IMR-90 (cell line): ENCODE results near the gene ZNF26. TPM values are rescaled to one million over a fixed set of nuclear protein-coding genes. Genes with fewer than 3 reads are reported as not detected.

ENCODE experiments used
- ATAC-seq: fragments of 200-7000 bp; cut with Tn5 transposase; 2 replicates; pipeline ENCODE4 v1.9.1; 2020; ENCODE audit warnings: low read depth, mild to moderate bottlenecking, moderate library complexity
- BruUV-seq: library from RNA; stranded (reverse); fragments of 400-500 nt; replicated peaks from 2 replicates; lab custom pipeline; 2021; lab: Mats Ljungman, UMichigan
- CTCF ChIA-PET: fragments of 300-600 bp; formaldehyde crosslinking; extraction: SDS; loops from one replicate; lab custom pipeline; 2021; ENCODE audit warnings: antibody characterized with exemption; lab: Yijun Ruan, JAX
- POLR2A ChIA-PET: fragments of 300-600 bp; sonication (Branson Sonifier 250); formaldehyde crosslinking; loops from one replicate; lab custom pipeline; 2022; ENCODE audit warnings: antibody characterized with exemption; ENCODE audit not compliant: unreplicated experiment; lab: Charles Lee
- DNase-seq: peaks from one replicate; pipeline ENCODE4 v3.0.0; 2013
- H2AFZ ChIP-seq: replicated peaks from 2 replicates; pipeline ENCODE3; 2013; ENCODE audit warnings: low read length, mild to moderate bottlenecking; ENCODE audit not compliant: poor library complexity
- H2AK5ac ChIP-seq: 2 replicates; pipeline ENCODE4 v1.6.1; 2013; ENCODE audit warnings: low read depth, low read length, inconsistent platforms
- H2AK9ac ChIP-seq: replicated peaks from 2 replicates; pipeline ENCODE3; 2013; ENCODE audit warnings: mild to moderate bottlenecking, low read depth, low read length, moderate library complexity; ENCODE audit not compliant: poor library complexity
- H2BK120ac ChIP-seq: 2 replicates; pipeline ENCODE4 v1.6.1; 2013; ENCODE audit warnings: low read depth, low read length, inconsistent platforms
- H2BK15ac ChIP-seq: 3 replicates; pipeline ENCODE4 v1.6.1; 2013; ENCODE audit warnings: low read depth, low read length, inconsistent platforms
- H2BK20ac ChIP-seq: 2 replicates; pipeline ENCODE4 v1.6.1; 2013; ENCODE audit warnings: low read depth, mild to moderate bottlenecking, inconsistent platforms, low read length, moderate library complexity
- H2BK5ac ChIP-seq: 2 replicates; pipeline ENCODE4 v1.6.1; 2013; ENCODE audit warnings: mild to moderate bottlenecking, low read depth, low read length, inconsistent platforms; ENCODE audit not compliant: poor library complexity, severe bottlenecking
- H3K14ac ChIP-seq: replicated peaks from 2 replicates; pipeline ENCODE4 v1.6.1; 2013; ENCODE audit warnings: low read depth, low read length, inconsistent platforms
- H3K18ac ChIP-seq: 2 replicates; pipeline ENCODE4 v1.6.1; 2013; ENCODE audit warnings: low read depth, low read length, control low read depth
- H3K23ac ChIP-seq: 2 replicates; pipeline ENCODE4 v1.6.1; 2013; ENCODE audit warnings: low read depth, low read length, inconsistent platforms
- H3K27ac ChIP-seq: 2 replicates; pipeline ENCODE4 v1.5.1; 2013; ENCODE audit warnings: mild to moderate bottlenecking, control low read depth, low read length; ENCODE audit not compliant: insufficient read depth
- H3K27me3 ChIP-seq: 2 replicates; pipeline ENCODE4 v1.6.1; 2013; ENCODE audit warnings: low read length; ENCODE audit not compliant: control insufficient read depth, insufficient read depth
- H3K36me3 ChIP-seq: 2 replicates; pipeline ENCODE4 v1.6.1; 2013; ENCODE audit warnings: low read length, mixed read lengths; ENCODE audit not compliant: control insufficient read depth, insufficient read depth
- H3K4ac ChIP-seq: 2 replicates; pipeline ENCODE4 v1.6.1; 2013; ENCODE audit warnings: low read depth, low read length, inconsistent platforms
- H3K4me1 ChIP-seq: 2 replicates; pipeline ENCODE4 v1.6.1; 2013; ENCODE audit warnings: low read length, mixed read lengths; ENCODE audit not compliant: control insufficient read depth, insufficient read depth
- H3K4me2 ChIP-seq: 2 replicates; pipeline ENCODE4 v1.6.1; 2013; ENCODE audit warnings: low read depth, mild to moderate bottlenecking, control low read depth, low read length, moderate library complexity
- H3K4me3 ChIP-seq: 2 replicates; pipeline ENCODE4 v1.5.1; 2013; ENCODE audit warnings: low read depth, mild to moderate bottlenecking, control low read depth, low read length, moderate library complexity; ENCODE audit not compliant: insufficient read depth
- H3K56ac ChIP-seq: 2 replicates; pipeline ENCODE4 v1.6.1; 2013; ENCODE audit warnings: low read length, inconsistent platforms; ENCODE audit not compliant: insufficient read depth; ENCODE audit errors: extremely low read depth
- H3K79me1 ChIP-seq, 2 experiments: 2 replicates each; pipeline ENCODE4 v1.6.1; 2013; ENCODE audit warnings: low read length in 2 of 2, inconsistent platforms in 1 of 2, low read depth in 1 of 2
- H3K9ac ChIP-seq: 2 replicates; pipeline ENCODE4 v1.6.1; 2013; ENCODE audit warnings: low read depth, low read length, control low read depth
- H3K9me1 ChIP-seq: 2 replicates; pipeline ENCODE4 v1.6.1; 2013; ENCODE audit warnings: low read length, inconsistent platforms; ENCODE audit not compliant: insufficient read depth
- H3K9me3 ChIP-seq: 2 replicates; pipeline ENCODE4 v1.6.1; 2013; ENCODE audit warnings: low read length; ENCODE audit not compliant: control insufficient read depth, insufficient read depth
- H4K20me1 ChIP-seq: 2 replicates; pipeline ENCODE4 v1.6.1; 2013; ENCODE audit warnings: low read length, inconsistent platforms; ENCODE audit not compliant: insufficient read depth
- H4K5ac ChIP-seq: 2 replicates; pipeline ENCODE4 v1.6.1; 2013; ENCODE audit warnings: mild to moderate bottlenecking, low read depth, low read length, control low read depth
- H4K8ac ChIP-seq, 2 experiments: 2 replicates each; pipeline ENCODE4 v1.6.1; 2013; ENCODE audit warnings: low read depth in 2 of 2, low read length in 2 of 2, control low read depth in 1 of 2, inconsistent platforms in 1 of 2
- H4K91ac ChIP-seq: 2 replicates; pipeline ENCODE4 v1.6.1; 2013; ENCODE audit warnings: low read depth, low read length, inconsistent platforms; ENCODE audit not compliant: insufficient read depth
- BHLHE40 ChIP-seq: fragments of 150-350 bp; IDR thresholded peaks from 2 replicates; pipeline ENCODE4 v1.6.1; 2016; ENCODE audit warnings: mild to moderate bottlenecking, low read depth, low read length
- CEBPB ChIP-seq: IDR thresholded peaks from 2 replicates; pipeline ENCODE4 v1.6.1; 2012; ENCODE audit warnings: low read depth, low read length, improper control_type of control experiment
- CTCF ChIP-seq: conservative IDR thresholded peaks from 2 replicates; pipeline ENCODE4 v1.5.1; 2012; ENCODE audit warnings: mild to moderate bottlenecking, low read depth, low read length, improper control_type of control experiment
- FOS ChIP-seq: fragments of 150-350 bp; IDR thresholded peaks from 2 replicates; pipeline ENCODE4 v1.6.1; 2016; ENCODE audit warnings: low read depth, low read length
- MAFK ChIP-seq: IDR thresholded peaks from 2 replicates; pipeline ENCODE4 v1.6.1; 2012; ENCODE audit warnings: low read depth, low read length, improper control_type of control experiment
- MAZ ChIP-seq: IDR thresholded peaks from 2 replicates; pipeline ENCODE4 v1.6.1; 2012; ENCODE audit warnings: low read depth, mild to moderate bottlenecking, low read length, improper control_type of control experiment, moderate library complexity, borderline replicate concordance
- MXI1 ChIP-seq: IDR thresholded peaks from 2 replicates; pipeline ENCODE4 v1.6.1; 2012; ENCODE audit warnings: low read depth, mild to moderate bottlenecking, low read length, moderate library complexity, borderline replicate concordance
- NFE2L2 ChIP-seq: fragments of 150-350 bp; IDR thresholded peaks from 2 replicates; pipeline ENCODE4 v1.6.1; 2016; ENCODE audit warnings: low read depth, mild to moderate bottlenecking, low read length
- POLR2A ChIP-seq: IDR thresholded peaks from 2 replicates; pipeline ENCODE4 v1.6.1; 2012; ENCODE audit warnings: mild to moderate bottlenecking, low read depth, low read length
- RAD21 ChIP-seq: IDR thresholded peaks from 2 replicates; pipeline ENCODE4 v1.6.1; 2012; ENCODE audit warnings: low read length, improper control_type of control experiment
- RCOR1 ChIP-seq: IDR thresholded peaks from 2 replicates; pipeline ENCODE4 v1.6.1; 2012; ENCODE audit warnings: mild to moderate bottlenecking, low read length, improper control_type of control experiment; ENCODE audit not compliant: insufficient replicate concordance
- RFX5 ChIP-seq: IDR thresholded peaks from 2 replicates; pipeline ENCODE4 v1.8.0; 2012; ENCODE audit warnings: low read depth, mild to moderate bottlenecking, low read length, moderate library complexity
- SMC3 ChIP-seq: fragments of 150-350 bp; IDR thresholded peaks from 2 replicates; pipeline ENCODE4 v1.6.1; 2016; ENCODE audit warnings: low read depth, mild to moderate bottlenecking, antibody characterized with exemption, low read length, moderate library complexity
- USF2 ChIP-seq: fragments of 150-350 bp; IDR thresholded peaks from 2 replicates; pipeline ENCODE4 v1.6.1; 2017; ENCODE audit warnings: mild to moderate bottlenecking, antibody characterized with exemption, low read length, low read depth
- WGBS, 2 experiments: methylation state at CpG; one replicate each; pipeline versions ENCODE4 v1.1.5 to v1.1.7; 2013; ENCODE audit warnings: missing lambda C conversion rate in 2 of 2; ENCODE audit not compliant: insufficient read length in 1 of 2; ENCODE audit errors: extremely low coverage in 2 of 2; 5-methylcytosine and 5-hydroxymethylcytosine counted together
- dilution Hi-C: fragments of 300-500 bp; cut with HindIII; formaldehyde crosslinking; loops from one replicate; pipeline ENCODE4 v1.14.3; 2018; ENCODE audit warnings: low sequenced_read_pairs; ENCODE audit not compliant: unreplicated experiment
- in situ Hi-C: fragments of 300-500 bp; cut with MboI; formaldehyde crosslinking; loops from 3 replicates; pipeline ENCODE4 v1.14.3; 2019; ENCODE audit warnings: low sequenced_read_pairs, inconsistent platforms, mixed read lengths
- intact Hi-C: fragments of 100-400 bp; cut with micrococcal nuclease; formaldehyde crosslinking; loops from 2 replicates; pipeline ENCODE4 v1.10.0; 2022
- polyA plus RNA-seq, 3 experiments: library from polyadenylated mRNA; depleted of rRNA; stranded (reverse); fragments of >200 nt; gene quantifications; 2 replicates each; pipeline ENCODE4 v1.2.3, GENCODE V29; 2012; ENCODE audit warnings: low replicate concordance in 1 of 3
- total RNA-seq: library from RNA; depleted of rRNA; stranded (reverse); fragments of >200 nt; gene quantifications from 2 replicates; pipeline ENCODE4 v1.2.3, GENCODE V29; 2012
- TF ChIP-seq, protein P1 (sequence below): fragments of 150-350 bp; IDR thresholded peaks from 2 replicates; pipeline ENCODE4 v1.6.1; 2016; ENCODE audit warnings: low read depth, mild to moderate bottlenecking, low read length, moderate library complexity, borderline replicate concordance

The ZNF26 gene
- total and polyA plus RNA-seq, 2 of the 4 experiments (the other 2 are of a cell fraction): 6.3 to 11.8 TPM

DNA sequence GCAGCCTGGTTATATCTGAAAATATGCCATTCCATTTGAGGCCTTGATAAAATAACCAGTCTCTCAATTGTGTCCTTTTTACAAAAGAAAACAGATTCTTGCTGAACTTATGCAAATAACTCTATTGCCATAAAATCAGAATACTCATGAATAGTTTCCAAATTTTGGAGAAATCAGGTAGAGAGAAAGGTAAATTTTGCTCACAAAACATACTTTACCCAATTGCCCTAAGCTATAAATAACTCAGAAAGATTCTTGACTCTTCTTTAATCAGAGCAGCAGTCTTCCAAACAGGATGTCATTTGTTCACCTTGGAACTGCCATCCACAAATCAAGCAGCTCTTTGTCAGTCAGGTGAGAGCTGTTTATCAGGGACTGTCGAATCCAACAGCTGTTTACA is 12.6 kb downstream of the ZNF26 start:
- Histone ChIP-seq H2BK20ac (no peak overlapping the region), H3K4me3 (no peak overlapping the region), H2AK5ac (no peak overlapping the region), H3K36me3 (peaks cover 16% of the 10 kb centered on the region), H2AK9ac (no peak overlapping the region), H3K56ac (no peak overlapping the region), H4K20me1 (peaks cover 3% of the 10 kb centered on the region; the same call in 1 of the 2 replicates), H4K5ac (no peak overlapping the region), H2BK15ac (no peak overlapping the region), H3K23ac (no peak overlapping the region), H3K18ac (no peak overlapping the region), H3K9me3 (peaks cover 68% of the 10 kb centered on the region), H3K4me1 (no peaks in the 10 kb centered on the region), H2BK5ac (no peak overlapping the region), H3K4ac (no peak overlapping the region), H3K9ac (no peak overlapping the region), H3K4me2 (no peak overlapping the region), H3K79me1 (peaks cover 15 to 27% of the 10 kb centered on the region in 2 experiments), H4K8ac (no peak overlapping the region), H3K27ac (no peak overlapping the region), H3K27me3 (no peaks in the 10 kb centered on the region), H3K14ac (no peak overlapping the region), H2BK120ac (no peak overlapping the region), H2AFZ (no peak overlapping the region), H4K91ac (no peak overlapping the region), H3K9me1 (no peaks in the 10 kb centered on the region)
- dilution Hi-C loops (no loop called here), in situ Hi-C loops (no loop called here), intact Hi-C loops (no loop called here)
- DNase-seq (no peak), ATAC-seq (no peak)
- CTCF ChIA-PET: no interaction called here
- POLR2A ChIA-PET: no interaction called here
- TF ChIP-seq MAFK (no peak), SMC3 (no peak), RCOR1 (no peak), CEBPB (no peak), NFE2L2 (no peak), CTCF (no peak), BHLHE40 (no peak), POLR2A (no peak), FOS (no peak), MXI1 (no peak), USF2 (no peak), MAZ (no peak), RAD21 (no peak), RFX5 (no peak)
- TF ChIP-seq, protein P1, sequence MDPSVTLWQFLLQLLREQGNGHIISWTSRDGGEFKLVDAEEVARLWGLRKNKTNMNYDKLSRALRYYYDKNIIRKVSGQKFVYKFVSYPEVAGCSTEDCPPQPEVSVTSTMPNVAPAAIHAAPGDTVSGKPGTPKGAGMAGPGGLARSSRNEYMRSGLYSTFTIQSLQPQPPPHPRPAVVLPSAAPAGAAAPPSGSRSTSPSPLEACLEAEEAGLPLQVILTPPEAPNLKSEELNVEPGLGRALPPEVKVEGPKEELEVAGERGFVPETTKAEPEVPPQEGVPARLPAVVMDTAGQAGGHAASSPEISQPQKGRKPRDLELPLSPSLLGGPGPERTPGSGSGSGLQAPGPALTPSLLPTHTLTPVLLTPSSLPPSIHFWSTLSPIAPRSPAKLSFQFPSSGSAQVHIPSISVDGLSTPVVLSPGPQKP: no peak
- no CpG with 5 or more reads among the region's 1 CpG for WGBS, 2 experiments
- no TSS peak for BruUV-seq
